Keratinocyte (primary cell): ENCODE measurements around the gene LDAH.

Experiments used
- CTCF ChIP-seq, 3 experiments: IDR thresholded peaks in 1 of 3; conservative IDR thresholded peaks in 1 of 3; optimal IDR thresholded peaks in 1 of 3; 2 replicates in 2 of 3; 3 replicates in 1 of 3; pipeline versions ENCODE3 to v1.5.1; 2011; ENCODE audit warnings: low read length in 3 of 3, mild to moderate bottlenecking in 3 of 3, moderate library complexity in 2 of 3, control low read depth in 1 of 3, inconsistent platforms in 1 of 3; ENCODE audit not compliant: insufficient read depth in 2 of 3; ENCODE audit errors: extremely low read depth in 1 of 3
- EZH2 ChIP-seq: IDR thresholded peaks from one replicate; pipeline ENCODE4 v1.6.1; 2012; ENCODE audit warnings: inconsistent platforms, mild to moderate bottlenecking, low read length, moderate library complexity

- no peak for TF ChIP-seq CTCF (optimal IDR thresholded peaks at IDR 0.05 in 1 of 3, IDR thresholded peaks at IDR 0.05 in 1 of 3, conservative IDR thresholded peaks at IDR 0.05 in 1 of 3; ENCODE audit: extremely low read depth in 1 of 3, insufficient read depth in 2 of 3, low read length in 3 of 3)
- TF ChIP-seq EZH2: no peak
Observed at GRCh38 chr2:20758997-20759396, 63.9 kb downstream of the LDAH start.
